Thyroid gland (tissue), 4 donors: ENCODE data around the gene CDC14A. TPM values are rescaled to one million over a fixed set of nuclear protein-coding genes. Genes with fewer than 3 reads are reported as not detected.

Source experiments
- DNase-seq, 2 donors: peaks; one replicate each; pipeline ENCODE4 v3.0.0-alpha.2; 2019
- H3K27ac ChIP-seq, 3 donors: fragments of 200-600 bp; sonication (generic); 1 replicate in 2 of 3; 2 replicates in 1 of 3; pipeline ENCODE4 v1.5.1; 2016 to 2019; ENCODE audit warnings: mild to moderate bottlenecking in 1 of 3, moderate library complexity in 1 of 3
- H3K27me3 ChIP-seq: fragments of 200-600 bp; sonication (generic); one replicate; pipeline ENCODE4 v1.5.1; 2019
- H3K36me3 ChIP-seq, 2 donors: fragments of 200-600 bp; sonication (generic); one replicate each; pipeline ENCODE4 v1.5.1; 2016 to 2019
- H3K4me1 ChIP-seq, 2 donors: fragments of 200-600 bp; sonication (generic); one replicate each; pipeline ENCODE4 v1.5.1; 2017 to 2019
- H3K4me3 ChIP-seq, 3 donors: fragments of 200-600 bp; sonication (generic); replicated peaks in 1 of 3; 1 replicate in 2 of 3; 2 replicates in 1 of 3; pipeline ENCODE4 v1.5.1; 2016; ENCODE audit warnings: mild to moderate bottlenecking in 1 of 3
- H3K9me3 ChIP-seq: fragments of 200-600 bp; sonication (generic); one replicate; pipeline ENCODE4 v1.5.1; 2017
- POLR2A ChIP-seq, 2 donors: fragments of 450-650 bp; IDR thresholded peaks; one replicate each; pipeline ENCODE4 v1.6.1; 2017; ENCODE audit warnings: antibody characterized with exemption in 2 of 2, mild to moderate bottlenecking in 2 of 2, moderate library complexity in 1 of 2
- WGBS, 2 donors: methylation state at CpG; one replicate each; pipeline ENCODE4 v1.1.5; 2017; 5-methylcytosine and 5-hydroxymethylcytosine counted together
- intact Hi-C: fragments of 100-400 bp; cut with DNase I; formaldehyde crosslinking; loops from one replicate; pipeline ENCODE4 v1.15.1; 2023
- total RNA-seq, 4 donors: library from RNA; depleted of rRNA; stranded (reverse); fragments of >200 nt; gene quantifications; one replicate each; pipeline ENCODE4 v1.2.3, GENCODE V29; 2016
- TF ChIP-seq, protein P1 (sequence below), 6 experiments: fragments of 200-600 bp in 3 of 6; fragments of 450-650 bp in 3 of 6; sonication (generic) in 3 of 6; IDR thresholded peaks; one replicate each; pipeline ENCODE4 v1.5.1; 2016 to 2019; ENCODE audit warnings: antibody characterized with exemption in 6 of 6, mild to moderate bottlenecking in 2 of 6, inconsistent platforms in 1 of 6, moderate library complexity in 1 of 6

Gene CDC14A
- total RNA-seq, 4 donors from 2014 or later, result 17.1 to 32.8 (median 28.0) TPM

DNA sequence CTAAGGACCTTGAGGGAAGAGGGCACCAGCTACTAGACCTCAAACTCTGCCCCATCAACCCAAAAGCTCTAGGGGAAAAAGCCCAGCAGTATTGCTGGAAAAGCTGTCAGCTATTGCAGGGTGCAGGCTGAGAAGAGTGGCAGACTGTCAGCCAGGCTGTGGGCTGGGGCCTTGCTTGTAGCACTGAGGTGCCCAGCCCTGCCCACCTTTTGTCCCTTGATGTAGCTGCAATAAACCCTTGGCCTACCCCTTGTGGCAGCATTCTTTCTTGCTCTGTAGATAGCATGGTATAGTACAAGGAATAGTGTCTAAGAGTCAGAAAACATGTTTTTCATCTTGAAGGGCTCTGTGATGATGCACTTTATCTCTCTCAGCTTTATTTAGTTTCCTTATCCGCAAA is 39.4 kb downstream of the CDC14A start:
- Histone ChIP-seq H3K9me3 (no peaks in the 10 kb centered on the region), H3K4me3 (no peak overlapping the region), H3K27ac (no peak overlapping the region), H3K36me3 (no peaks in the 10 kb centered on the region), H3K27me3 (no peaks in the 10 kb centered on the region), H3K4me1 (peaks cover 18 to 19% of the 10 kb centered on the region in 2 donors)
- 86% methylated on average over 1 of the region's 1 CpG for WGBS, 2 donors
- TF ChIP-seq POLR2A (IDR thresholded peaks at IDR 0.05), result no peak
- TF ChIP-seq, protein P1, sequence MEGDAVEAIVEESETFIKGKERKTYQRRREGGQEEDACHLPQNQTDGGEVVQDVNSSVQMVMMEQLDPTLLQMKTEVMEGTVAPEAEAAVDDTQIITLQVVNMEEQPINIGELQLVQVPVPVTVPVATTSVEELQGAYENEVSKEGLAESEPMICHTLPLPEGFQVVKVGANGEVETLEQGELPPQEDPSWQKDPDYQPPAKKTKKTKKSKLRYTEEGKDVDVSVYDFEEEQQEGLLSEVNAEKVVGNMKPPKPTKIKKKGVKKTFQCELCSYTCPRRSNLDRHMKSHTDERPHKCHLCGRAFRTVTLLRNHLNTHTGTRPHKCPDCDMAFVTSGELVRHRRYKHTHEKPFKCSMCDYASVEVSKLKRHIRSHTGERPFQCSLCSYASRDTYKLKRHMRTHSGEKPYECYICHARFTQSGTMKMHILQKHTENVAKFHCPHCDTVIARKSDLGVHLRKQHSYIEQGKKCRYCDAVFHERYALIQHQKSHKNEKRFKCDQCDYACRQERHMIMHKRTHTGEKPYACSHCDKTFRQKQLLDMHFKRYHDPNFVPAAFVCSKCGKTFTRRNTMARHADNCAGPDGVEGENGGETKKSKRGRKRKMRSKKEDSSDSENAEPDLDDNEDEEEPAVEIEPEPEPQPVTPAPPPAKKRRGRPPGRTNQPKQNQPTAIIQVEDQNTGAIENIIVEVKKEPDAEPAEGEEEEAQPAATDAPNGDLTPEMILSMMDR (IDR thresholded peaks at IDR 0.05), result no peak
- no peak for DNase-seq
- intact Hi-C loops, result no loop called here

DNA sequence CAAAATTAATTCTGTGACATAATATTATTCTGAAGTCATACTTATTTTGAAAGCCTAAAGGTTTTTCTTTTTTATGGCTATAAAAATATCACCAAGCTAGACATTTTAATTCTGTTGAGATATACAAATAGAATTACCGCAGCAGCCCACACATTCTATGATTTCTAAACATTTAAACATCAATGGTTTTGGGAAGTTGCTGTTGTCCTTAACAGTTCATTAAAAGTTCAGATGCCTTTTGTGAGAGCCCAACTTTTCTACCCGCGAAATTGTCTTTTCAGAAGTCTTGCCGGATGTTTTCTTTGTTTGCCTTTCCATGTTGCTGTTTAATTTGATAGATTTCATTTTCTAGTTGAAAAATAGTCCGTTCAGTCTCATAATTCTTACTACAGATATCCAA is 40.5 kb downstream of the CDC14A start:
- intact Hi-C loops, result no loop called here
- 84 to 86% methylated on average over 5 of the region's 5 CpGs for WGBS, 2 donors

DNA sequence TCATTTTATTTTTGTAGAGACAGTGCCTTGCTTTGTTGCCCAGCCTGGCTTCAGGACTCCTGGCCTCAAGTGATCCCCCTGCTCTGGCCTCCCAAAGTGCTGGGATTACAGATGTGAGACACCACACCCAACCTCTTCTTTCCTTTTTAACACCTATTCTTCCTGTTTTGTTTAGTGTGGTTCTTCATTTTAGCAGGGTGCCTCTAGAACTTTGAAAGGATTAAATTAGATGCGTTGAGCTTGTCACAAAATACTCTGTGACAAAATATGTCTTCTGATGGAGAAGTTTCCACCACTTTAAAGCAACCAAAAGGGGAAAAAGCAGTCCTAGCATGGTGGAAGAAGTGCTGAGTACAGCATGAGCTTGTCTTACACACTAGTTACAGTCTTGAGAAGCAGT is 42.0 kb downstream of the CDC14A start:
- H3K4me3 ChIP-seq, result no peak overlapping the region
- no peaks in the 10 kb centered on the region for H3K36me3 ChIP-seq
- H3K9me3 ChIP-seq, result no peaks in the 10 kb centered on the region
- H3K27me3 ChIP-seq, result no peaks in the 10 kb centered on the region
- intact Hi-C loops, result no loop called here
- H3K4me1 ChIP-seq, result no peaks in the 10 kb centered on the region
- WGBS, 2 donors, result 80 to 82% methylated on average over 1 of the region's 1 CpG
- no peak overlapping the region for H3K27ac ChIP-seq
- TF ChIP-seq, protein P1 (IDR thresholded peaks at IDR 0.05), result no peak
- TF ChIP-seq POLR2A (IDR thresholded peaks at IDR 0.05), result no peak
- no peak for DNase-seq

More for the DNA sequence above, 40.5 kb downstream of the CDC14A start:
- Histone ChIP-seq H3K27me3 (no peaks in the 10 kb centered on the region), H3K36me3 (no peaks in the 10 kb centered on the region), H3K27ac (no peak overlapping the region), H3K4me1 (peaks cover 10% of the 10 kb centered on the region in 2 donors), H3K4me3 (no peak overlapping the region), H3K9me3 (no peaks in the 10 kb centered on the region)
- TF ChIP-seq, protein P1 (IDR thresholded peaks at IDR 0.05), result no peak
- TF ChIP-seq POLR2A (IDR thresholded peaks at IDR 0.05), result no peak
- DNase-seq, result no peak

DNA sequence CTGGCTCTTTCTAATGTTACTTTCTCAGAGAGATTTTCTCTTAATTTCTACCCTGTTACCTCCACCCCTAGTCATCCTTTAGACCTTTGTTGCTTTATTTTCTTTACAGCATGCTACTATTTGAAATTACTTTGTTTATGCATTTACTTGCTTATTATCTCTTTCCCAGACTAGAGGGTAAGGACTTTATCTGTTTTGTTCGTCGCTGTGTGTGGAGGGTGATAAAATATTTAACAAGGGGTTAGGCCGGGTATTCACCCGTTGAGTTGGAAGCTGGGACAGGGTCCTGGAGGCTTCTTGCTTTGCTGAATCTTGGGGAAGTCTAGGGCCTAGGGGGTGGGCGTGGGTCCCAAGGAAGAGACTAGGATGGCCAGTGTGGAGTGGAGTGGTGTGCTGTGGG is 43.6 kb downstream of the CDC14A start:
- Histone ChIP-seq H3K9me3 (no peaks in the 10 kb centered on the region), H3K27ac (no peak overlapping the region), H3K27me3 (no peaks in the 10 kb centered on the region), H3K4me1 (no peaks in the 10 kb centered on the region), H3K36me3 (no peaks in the 10 kb centered on the region), H3K4me3 (no peak overlapping the region)
- intact Hi-C loops, result no loop called here
- TF ChIP-seq, protein P1 (IDR thresholded peaks at IDR 0.05), result no peak
- no peak for TF ChIP-seq POLR2A (IDR thresholded peaks at IDR 0.05)
- WGBS, 2 donors, result 95 to 97% methylated on average over 5 of the region's 5 CpGs
- no peak for DNase-seq

DNA sequence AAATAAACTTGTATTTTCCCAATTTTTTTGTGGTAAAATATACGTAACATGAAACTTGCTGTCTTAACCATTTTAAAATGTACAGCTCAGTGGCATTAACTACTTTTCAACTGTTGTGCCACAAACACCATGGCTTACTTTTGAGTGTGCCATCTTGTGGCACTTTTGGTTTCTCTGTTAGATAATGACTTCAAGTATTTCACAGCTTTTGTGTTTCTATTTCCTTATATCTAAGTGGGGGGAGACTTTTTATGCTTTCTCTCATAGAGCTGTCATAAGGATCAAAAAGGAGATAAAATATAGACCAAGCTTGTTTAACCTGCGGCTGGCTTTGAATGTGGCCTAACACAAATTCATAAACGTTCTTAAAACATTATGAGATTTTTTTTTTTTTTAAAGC is 44.3 kb downstream of the CDC14A start:
- H3K4me1 ChIP-seq, result no peaks in the 10 kb centered on the region
- 91 to 92% methylated on average over 3 of the region's 3 CpGs for WGBS, 2 donors
- no peaks in the 10 kb centered on the region for H3K36me3 ChIP-seq
- H3K27me3 ChIP-seq, result no peaks in the 10 kb centered on the region
- TF ChIP-seq POLR2A (IDR thresholded peaks at IDR 0.05), result no peak
- TF ChIP-seq, protein P1 (IDR thresholded peaks at IDR 0.05), result no peak
- intact Hi-C loops, result no loop called here
- no peak for DNase-seq
- no peaks in the 10 kb centered on the region for H3K9me3 ChIP-seq
- H3K27ac ChIP-seq, result no peak overlapping the region
- H3K4me3 ChIP-seq, result no peak overlapping the region
